Activated CD4-positive, alpha-beta T cell treated with anti-CD3 and anti-CD28 coated beads, Interleukin-2, amount 50 U/mL, for 4 hours (primary cell): ENCODE data around the gene ITGB1BP1.

Source experiments
- DNase-seq, 2 experiments: peaks; one replicate each; pipeline ENCODE4 v3.0.0-alpha.2; 2020

Gene ITGB1BP1

GRCh38 chr2:9423100-9423921 is at the start of gene ITGB1BP1, which contains the start of gene CPSF3:
Gene ITGB1BP1 (minus strand): TSS chr2:9423528. CDS start chr2:9418697, 4,831 bp downstream.
Gene CPSF3 (plus strand): TSS chr2:9423654. CDS start chr2:9423774, 120 bp downstream.
- peak; percentile 93 to 94 for DNase-seq

DNA sequence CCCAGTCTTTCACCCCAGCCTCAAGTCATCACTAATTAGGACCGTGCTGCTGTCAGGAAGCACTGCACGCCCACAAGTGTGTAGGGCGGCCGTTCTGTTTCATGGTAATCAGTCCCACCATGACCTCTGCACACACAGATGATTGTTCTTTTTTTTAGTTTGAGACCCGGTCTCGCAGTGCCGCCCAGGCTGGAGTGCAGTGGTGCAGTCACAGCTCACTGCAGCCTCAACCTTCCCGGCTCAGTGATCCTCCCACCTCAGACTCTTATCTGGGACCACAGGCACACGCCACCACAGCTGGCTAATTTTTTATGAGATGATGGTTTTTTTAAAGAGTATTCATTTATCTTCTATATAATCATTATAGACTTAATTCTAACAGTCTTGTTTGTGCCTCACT is 49.2 kb upstream of the ITGB1BP1 start:
- DNase-seq = no peak

DNA sequence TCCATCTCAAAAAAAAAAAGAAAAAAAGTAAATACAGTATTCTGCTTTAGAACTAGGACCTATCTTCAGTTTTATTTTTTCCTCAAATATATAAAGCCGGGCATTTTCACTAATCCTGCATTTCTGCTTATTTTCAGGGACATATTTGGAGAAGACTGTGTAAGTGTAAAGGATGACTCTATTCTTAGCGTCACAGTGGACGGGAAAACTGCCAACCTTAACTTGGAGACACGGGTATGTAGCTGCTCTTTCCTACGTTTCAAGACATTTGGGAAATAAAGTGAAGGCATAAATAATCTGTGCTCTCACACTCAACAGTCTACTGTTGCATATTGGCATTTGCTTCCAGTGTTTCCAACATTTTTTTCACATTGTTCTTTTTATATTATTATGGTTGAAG is 47.9 kb upstream of the ITGB1BP1 start:
- DNase-seq = no peak

- DNase-seq = no peak
Measured at GRCh38 chr2:9467687-9468086, 44.4 kb upstream of the ITGB1BP1 start.

DNA sequence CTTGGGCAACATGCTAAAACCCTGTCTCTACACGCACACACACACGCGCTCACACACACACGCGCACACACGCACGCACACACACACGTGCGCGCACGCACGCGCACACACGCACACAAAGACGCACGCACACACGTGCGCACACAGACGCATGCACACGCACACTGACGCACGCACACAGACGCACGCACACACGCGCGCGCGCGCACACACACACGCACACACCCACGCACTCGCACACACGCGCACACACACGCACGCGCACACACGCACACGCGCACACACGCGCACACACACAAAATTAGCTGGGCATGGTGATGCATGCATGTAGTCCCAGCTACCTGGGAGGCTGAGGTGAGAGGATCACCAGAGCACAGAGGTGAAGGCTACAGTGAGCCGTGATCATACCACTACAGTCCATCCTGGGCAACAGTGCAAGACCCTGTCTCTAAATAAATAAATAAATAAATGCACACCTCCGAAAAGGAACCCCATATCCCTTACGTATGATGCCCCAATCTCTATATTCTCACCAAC is 42.9 kb upstream of the ITGB1BP1 start:
- DNase-seq = no peak

DNA sequence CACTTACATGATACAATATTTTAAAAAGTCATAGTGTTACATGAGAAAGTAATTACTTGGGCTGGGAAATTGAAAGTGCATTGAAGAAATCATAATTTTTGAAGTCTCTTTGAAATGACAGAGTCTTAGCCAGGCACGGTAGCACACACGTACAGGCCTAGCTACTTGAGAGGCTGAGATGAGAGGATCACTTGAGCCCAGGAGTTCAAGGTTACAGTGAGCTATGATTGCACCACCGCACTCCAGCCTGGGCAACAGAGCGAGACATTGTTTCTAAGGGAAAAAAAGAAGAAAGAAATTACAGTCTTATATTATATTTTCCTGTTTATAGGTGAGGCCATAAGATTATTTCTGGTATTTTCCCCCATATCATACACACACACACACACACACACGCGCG is 41.8 kb upstream of the ITGB1BP1 start:
- DNase-seq = no peak

GRCh38 chr2:9463698-9464034 is 40.3 kb upstream of the ITGB1BP1 start:
- DNase-seq = no peak

- no peak for DNase-seq
Measured at GRCh38 chr2:9462886-9463697, 39.8 kb upstream of the ITGB1BP1 start.

DNA sequence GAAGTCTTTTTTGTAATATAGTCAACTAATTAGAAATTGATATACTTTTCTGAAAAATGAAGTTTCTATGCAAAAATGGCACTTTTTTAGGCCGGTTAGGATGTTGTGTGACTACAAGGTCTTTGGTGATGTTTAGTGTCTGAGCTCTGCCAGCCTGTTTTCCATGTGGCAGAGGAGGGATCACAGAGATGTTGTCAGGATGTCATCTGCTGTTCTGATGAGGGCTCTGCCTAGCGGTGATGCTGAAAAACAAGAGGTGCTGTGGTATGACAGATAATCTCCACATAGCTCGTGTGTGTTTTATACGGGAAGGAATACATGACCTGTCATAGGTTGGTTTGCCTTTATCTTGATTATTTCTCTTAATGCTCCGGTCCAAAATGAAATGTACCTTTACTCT is 39.0 kb upstream of the ITGB1BP1 start:
- no peak for DNase-seq

DNA sequence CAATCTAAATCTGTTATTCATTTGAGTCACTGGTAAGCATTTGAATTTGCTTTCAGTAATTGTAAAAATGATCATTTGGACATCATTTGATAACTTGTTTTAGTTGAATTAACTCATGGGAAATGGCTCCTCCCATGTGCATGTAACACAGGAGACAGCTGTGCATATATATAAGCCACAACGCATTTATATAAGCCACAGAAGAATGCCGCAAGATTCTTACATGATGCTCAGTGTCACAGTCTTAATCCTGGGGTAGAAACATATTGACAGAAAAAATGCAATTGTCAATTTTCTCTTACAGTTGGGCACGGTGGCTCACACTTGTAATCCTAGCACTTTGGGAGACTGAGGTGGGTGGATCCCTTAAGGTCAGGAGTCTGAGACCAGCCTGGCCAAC is 37.8 kb upstream of the ITGB1BP1 start:
- no peak for DNase-seq

- no peak for DNase-seq
Measured at GRCh38 chr2:9460441-9461017, 37.2 kb upstream of the ITGB1BP1 start.

GRCh38 chr2:9451231-9451630 is 27.9 kb upstream of the ITGB1BP1 start:
- DNase-seq = no peak

DNA sequence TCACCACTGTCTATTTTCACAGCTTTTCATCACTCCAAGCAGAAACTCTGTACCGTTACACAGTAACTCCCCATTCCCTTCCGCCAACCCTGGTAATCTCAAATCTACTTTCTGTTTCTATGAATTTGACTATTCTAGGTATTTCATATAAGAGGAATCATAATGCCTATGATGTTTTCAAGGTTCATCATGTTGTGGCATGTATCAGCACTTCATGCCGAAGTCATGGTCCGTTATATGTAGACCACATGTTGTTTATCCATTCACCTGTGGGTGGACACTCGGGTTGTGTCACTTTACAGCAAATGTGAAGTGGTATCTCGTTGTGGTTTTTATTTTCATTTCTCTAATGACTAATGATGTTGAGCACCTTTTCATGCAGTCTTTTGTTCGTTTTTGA is 21.8 kb upstream of the ITGB1BP1 start:
- DNase-seq = no peak

DNA sequence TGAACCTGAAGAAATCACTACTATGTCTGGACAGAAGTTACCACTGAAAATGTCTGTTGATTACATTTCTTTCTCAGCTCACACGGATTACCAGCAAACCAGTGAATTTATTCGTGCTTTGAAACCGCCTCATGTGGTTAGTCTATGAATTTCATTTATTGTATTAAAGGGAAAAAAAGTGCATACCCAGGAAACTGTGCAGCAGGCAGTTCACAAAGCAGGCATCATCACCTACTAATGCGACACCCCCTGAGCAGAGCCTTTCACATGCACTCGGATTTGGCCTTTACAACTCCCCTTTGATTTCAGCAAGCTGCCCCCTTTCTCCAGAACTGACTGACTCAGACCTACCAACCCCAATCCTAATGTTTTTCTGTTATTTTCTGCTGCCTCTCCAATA is 20.2 kb upstream of the ITGB1BP1 start:
- no peak for DNase-seq

GRCh38 chr2:9441556-9441955 is 18.2 kb upstream of the ITGB1BP1 start:
- no peak for DNase-seq

- DNase-seq = no peak
Measured at GRCh38 chr2:9440058-9440727, 16.9 kb upstream of the ITGB1BP1 start.

GRCh38 chr2:9439536-9439935 is 16.2 kb upstream of the ITGB1BP1 start:
- DNase-seq = no peak

DNA sequence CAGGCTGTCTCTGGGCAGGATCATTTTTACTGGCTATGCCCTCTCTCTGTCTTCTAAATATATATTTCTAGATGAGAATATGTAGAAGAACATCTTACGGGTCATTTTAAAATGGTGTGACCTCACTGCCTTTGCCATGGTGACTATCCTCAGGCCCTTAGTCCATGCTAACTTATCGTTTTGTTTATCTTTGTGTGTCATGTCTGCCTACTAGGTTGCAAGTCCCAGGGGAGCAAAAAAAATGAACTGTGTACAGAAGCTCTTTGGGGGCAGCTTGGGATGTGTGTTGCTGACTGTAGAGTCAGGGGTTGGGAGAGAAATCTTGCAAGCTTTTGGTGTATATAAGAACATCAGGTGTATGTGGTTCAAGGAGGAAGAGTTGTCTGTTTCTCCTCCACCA is 11.2 kb upstream of the ITGB1BP1 start:
- DNase-seq = no peak

GRCh38 chr2:9430316-9431293 is 7.3 kb upstream of the ITGB1BP1 start:
- no peak for DNase-seq

DNA sequence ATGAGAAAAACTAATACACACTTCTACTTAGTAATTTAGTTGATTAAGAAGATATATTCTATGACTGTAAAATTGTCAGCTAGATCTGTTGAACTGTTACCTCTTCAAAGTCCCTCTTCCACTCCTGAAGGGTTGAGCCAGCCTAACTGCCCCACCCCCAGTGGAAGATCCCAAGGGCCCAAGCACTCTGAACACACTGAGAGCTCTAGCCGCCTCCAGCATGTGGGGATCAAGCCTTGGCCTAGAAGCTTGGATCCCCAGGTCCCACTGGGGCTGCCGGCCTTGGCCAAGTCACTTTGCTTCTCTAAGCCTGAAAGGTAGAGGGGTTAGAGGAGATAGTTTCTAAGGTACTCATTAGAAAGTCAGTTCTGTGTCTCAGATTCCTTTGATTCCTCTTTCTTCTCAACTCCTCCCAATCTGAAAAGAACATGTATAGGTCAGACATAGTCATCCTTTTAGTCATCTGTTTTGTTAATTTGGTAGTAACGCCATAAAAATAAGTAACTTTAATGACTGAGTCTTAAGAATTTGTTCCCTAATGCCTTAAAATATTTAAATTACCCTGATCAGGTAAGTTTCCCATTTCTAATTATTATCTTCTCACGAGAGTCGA is 5.7 kb upstream of the ITGB1BP1 start:
- DNase-seq = no peak
